GM12892 (cell line): ENCODE results near the gene ASPHD1.

Experiments
- POLR2A ChIP-seq: IDR thresholded peaks from 2 replicates; pipeline ENCODE4 v1.6.1; 2011; ENCODE audit warnings: low read depth, low read length, control low read depth
- POLR2AphosphoS5 ChIP-seq: IDR thresholded peaks from 2 replicates; pipeline ENCODE4 v1.6.1; 2011; ENCODE audit warnings: low read depth, low read length, control low read depth

DNA sequence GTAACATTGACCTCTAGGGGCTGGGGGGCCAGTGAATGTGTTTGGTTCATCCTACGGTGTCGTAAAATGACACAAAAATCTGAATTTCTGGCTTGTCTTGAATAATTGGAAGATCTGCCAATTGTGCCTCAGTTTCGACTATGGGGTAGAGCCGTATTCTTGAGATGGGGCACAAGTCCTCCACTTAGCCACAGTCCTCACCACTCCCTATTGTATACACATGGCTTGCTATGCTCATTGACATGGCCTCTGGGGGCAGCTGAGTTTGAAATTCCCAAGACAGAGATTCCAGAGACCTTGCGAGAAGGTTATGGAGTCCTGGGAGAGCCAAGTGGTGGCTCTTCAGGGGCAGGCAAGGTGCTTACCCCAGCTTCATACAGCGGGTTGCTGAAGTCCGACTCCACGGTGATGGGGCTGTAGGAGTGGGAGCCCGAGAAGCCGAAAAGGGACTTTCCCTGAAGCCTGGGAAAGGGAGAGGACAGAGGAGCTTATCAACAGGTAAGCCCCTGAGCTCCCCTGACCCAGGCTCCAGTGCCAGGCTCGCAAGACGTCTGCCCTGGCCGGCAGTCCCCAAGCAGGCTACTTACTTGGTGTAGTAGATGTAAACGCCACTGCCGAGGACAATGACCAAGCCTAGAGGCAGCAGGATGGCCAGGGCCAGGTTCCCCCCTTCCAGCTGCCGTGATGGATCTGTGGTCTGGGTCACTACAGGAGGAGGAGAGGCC is 28.3 kb upstream of the ASPHD1 start:
- TF ChIP-seq POLR2AphosphoS5 (no peak), POLR2A (no peak)
